Measurements from ENCODE around the gene SSH2. TPM values are rescaled to one million over a fixed set of nuclear protein-coding genes. Genes with fewer than 3 reads are reported as not detected.

SSH2 gene
- total RNA-seq, 2 experiments from 2014 or later: 39.4 to 73.9 TPM

DNA sequence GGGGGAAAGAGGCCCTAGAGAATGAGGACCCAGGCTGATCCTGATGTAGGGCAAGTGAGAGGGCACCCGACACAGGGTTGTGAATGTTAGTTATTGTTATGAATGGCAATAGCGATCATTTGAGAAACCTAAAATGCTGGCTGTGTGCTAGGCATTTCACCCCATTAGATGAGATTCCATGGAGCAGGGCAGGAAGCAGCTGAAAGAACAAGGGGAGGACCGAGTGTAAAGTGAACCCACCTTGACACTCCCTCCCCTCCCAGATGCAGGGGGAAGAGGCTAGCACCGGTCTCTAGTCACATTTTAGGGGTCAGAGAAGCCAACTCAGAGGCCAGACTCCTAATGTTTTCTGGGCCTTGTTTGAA, 306.8 kb downstream of the SSH2 start:
- peak overlapping the region; percentile 25 for H3K27ac ChIP-seq (ENCODE audit: low read depth, low read length, poor library complexity, severe bottlenecking)
- no peaks in the 10 kb centered on the region for H3K36me3 ChIP-seq (ENCODE audit: insufficient read depth, low read length)
- no peak for TF ChIP-seq EZH2phosphoT487 (IDR thresholded peaks at IDR 0.05; ENCODE audit: borderline replicate concordance, low read depth, low read length)
- TF ChIP-seq, protein P1, sequence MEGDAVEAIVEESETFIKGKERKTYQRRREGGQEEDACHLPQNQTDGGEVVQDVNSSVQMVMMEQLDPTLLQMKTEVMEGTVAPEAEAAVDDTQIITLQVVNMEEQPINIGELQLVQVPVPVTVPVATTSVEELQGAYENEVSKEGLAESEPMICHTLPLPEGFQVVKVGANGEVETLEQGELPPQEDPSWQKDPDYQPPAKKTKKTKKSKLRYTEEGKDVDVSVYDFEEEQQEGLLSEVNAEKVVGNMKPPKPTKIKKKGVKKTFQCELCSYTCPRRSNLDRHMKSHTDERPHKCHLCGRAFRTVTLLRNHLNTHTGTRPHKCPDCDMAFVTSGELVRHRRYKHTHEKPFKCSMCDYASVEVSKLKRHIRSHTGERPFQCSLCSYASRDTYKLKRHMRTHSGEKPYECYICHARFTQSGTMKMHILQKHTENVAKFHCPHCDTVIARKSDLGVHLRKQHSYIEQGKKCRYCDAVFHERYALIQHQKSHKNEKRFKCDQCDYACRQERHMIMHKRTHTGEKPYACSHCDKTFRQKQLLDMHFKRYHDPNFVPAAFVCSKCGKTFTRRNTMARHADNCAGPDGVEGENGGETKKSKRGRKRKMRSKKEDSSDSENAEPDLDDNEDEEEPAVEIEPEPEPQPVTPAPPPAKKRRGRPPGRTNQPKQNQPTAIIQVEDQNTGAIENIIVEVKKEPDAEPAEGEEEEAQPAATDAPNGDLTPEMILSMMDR (conservative IDR thresholded peaks at IDR 0.05; ENCODE audit: low read length): no peak
- peaks cover 9% of the 10 kb centered on the region for H3K4me1 ChIP-seq (ENCODE audit: insufficient read depth, low read length, poor library complexity, severe bottlenecking)
- peak overlapping the region; percentile 63 for H2AFZ ChIP-seq (ENCODE audit: low read length)
- BruUV-seq (replicated peaks): no TSS peak
- intact Hi-C loops (cut with micrococcal nuclease; ENCODE audit: unreplicated experiment): no loop called here
- H3K4me2 ChIP-seq (ENCODE audit: low read length): peak overlapping the region; percentile 83
- no peaks in the 10 kb centered on the region for H3K9me2 ChIP-seq (ENCODE audit: insufficient read depth, low read length)
- H3K79me2 ChIP-seq (ENCODE audit: insufficient read depth, low read depth, low read length): no peaks in the 10 kb centered on the region
- no peaks in the 10 kb centered on the region for H3K9me3 ChIP-seq (ENCODE audit: low read length)
- H3K4me3 ChIP-seq (ENCODE audit: low read depth, low read length, poor library complexity, severe bottlenecking): peak overlapping the region; percentile 68
- ChIA-PET POLR2A (no interaction called here), CTCF (ENCODE audit: unreplicated experiment) (no interaction called here)
- H4K20me1 ChIP-seq (ENCODE audit: insufficient read depth, low read length): no peaks in the 10 kb centered on the region
- no peak for DNase-seq (ENCODE audit: low spot score)

DNA sequence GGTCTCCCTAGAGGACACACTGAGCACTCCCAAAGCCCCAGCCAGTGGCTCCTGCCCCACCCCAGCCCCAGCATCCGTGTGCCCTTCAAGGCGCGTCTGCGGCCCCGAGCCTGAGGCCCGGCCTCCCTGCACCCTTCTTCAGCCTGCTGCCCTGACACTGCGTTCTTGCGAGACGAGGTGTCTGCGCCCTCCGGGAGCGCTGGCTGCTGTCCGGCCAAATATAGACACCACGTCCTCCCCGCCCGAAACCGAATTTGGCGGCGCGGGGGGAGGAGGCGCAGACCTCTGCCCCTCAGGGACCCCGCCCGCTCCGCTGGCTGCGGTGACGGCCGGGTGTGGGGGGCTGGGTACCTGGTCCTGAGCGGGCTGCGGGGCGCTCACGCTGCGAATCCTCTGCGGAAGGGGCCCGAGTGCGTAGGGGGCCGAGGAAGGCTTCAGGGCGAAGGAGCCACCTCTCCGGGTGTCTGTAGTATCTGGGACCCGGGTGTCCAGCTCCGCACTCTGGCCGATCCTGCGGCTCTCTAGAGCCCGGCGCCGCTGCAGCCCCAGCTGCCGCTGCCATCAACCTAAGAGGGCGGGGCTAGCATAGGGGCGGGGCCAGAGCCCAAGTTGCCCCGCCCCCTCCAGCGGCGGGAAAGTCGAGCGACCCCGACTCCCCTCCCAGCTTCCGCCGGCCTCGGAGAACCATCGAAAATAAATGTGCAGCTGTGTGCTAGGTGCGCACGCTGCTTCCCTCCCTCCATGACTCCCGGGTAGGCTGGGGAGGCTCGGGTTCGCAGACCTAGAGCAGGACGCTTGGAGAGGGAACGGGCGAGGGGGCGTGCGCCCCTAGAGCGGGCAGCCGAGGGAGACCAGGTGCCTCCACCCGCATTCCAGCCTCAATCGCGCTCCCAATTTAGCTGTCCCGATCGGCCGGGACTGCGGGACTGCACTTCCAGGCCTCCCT, 307.4 kb downstream of the SSH2 start, which contains the start of gene CORO6:
Gene CORO6, minus strand, starts transcription at position 576 of the 946 bp plus-strand sequence. CDS start 1,491 bp downstream, outside the sequence.
- ChIA-PET POLR2A (no interaction called here), CTCF (ENCODE audit: unreplicated experiment) (interaction anchor here (0.6 kb wide), 1 partner anchor 8 kb away, joined by 3 read pairs; no protein-coding TSS in a partner anchor)
- no peaks in the 10 kb centered on the region for H3K9me3 ChIP-seq (ENCODE audit: low read length)
- no peaks in the 10 kb centered on the region for H3K36me3 ChIP-seq (ENCODE audit: insufficient read depth, low read length)
- H3K4me1 ChIP-seq (ENCODE audit: insufficient read depth, low read length, poor library complexity, severe bottlenecking): peaks cover 16% of the 10 kb centered on the region
- H3K27ac ChIP-seq (ENCODE audit: low read depth, low read length, poor library complexity, severe bottlenecking): peak within 1 kb of the TSS; percentile 25
- peak within 1 kb of the TSS; percentile 83 for H3K4me2 ChIP-seq (ENCODE audit: low read length)
- H3K79me2 ChIP-seq (ENCODE audit: insufficient read depth, low read depth, low read length): no peaks in the 10 kb centered on the region
- DNase-seq (ENCODE audit: low spot score): peak; percentile 76
- H3K4me3 ChIP-seq (ENCODE audit: low read depth, low read length, poor library complexity, severe bottlenecking): peak within 1 kb of the TSS; percentile 68
- BruUV-seq (replicated peaks): no TSS peak
- TF ChIP-seq, protein P1 (conservative IDR thresholded peaks at IDR 0.05; ENCODE audit: low read length): no peak
- no peak for TF ChIP-seq EZH2phosphoT487 (IDR thresholded peaks at IDR 0.05; ENCODE audit: borderline replicate concordance, low read depth, low read length)
- intact Hi-C loops (cut with micrococcal nuclease; ENCODE audit: unreplicated experiment): no loop called here
- H4K20me1 ChIP-seq (ENCODE audit: insufficient read depth, low read length): no peaks in the 10 kb centered on the region
- no peaks in the 10 kb centered on the region for H3K9me2 ChIP-seq (ENCODE audit: insufficient read depth, low read length)
- peak within 1 kb of the TSS; percentile 63 for H2AFZ ChIP-seq (ENCODE audit: low read length)

DNA sequence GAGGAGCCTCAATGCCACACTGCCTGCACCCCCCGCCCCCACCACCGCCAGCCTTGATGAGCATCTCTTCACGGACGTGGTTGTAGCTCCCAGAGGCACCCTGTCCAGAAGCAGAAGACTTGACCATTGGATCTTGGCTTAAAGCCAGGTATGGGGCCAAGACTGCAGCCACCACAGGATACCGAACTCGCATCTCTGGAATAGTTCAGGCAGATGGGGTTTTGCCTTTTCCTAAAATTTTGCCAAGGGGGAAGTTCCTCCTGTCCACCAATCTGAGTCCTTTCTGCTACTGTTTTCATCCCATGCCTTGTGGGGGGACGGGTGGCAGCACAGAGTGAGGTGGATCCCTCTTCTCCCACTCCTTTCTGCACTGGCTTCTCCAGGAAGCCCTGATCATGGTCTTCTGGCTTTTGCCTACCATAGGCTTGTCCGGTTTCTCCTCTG, 308.3 kb downstream of the SSH2 start:
- no TSS peak for BruUV-seq (replicated peaks)
- CTCF ChIA-PET (ENCODE audit: unreplicated experiment): interaction anchor here (0.6 kb wide), 1 partner anchor 309 kb away, joined by 5 read pairs; no protein-coding TSS in a partner anchor
- H3K4me2 ChIP-seq (ENCODE audit: low read length): peak overlapping the region; percentile 83

More for the DNA sequence above, 308.3 kb downstream of the SSH2 start:
- Histone ChIP-seq H2AFZ (ENCODE audit: low read length) (no peak overlapping the region), H3K4me1 (ENCODE audit: insufficient read depth, low read length, poor library complexity, severe bottlenecking) (peaks cover 24% of the 10 kb centered on the region), H3K79me2 (ENCODE audit: insufficient read depth, low read depth, low read length) (no peaks in the 10 kb centered on the region), H4K20me1 (ENCODE audit: insufficient read depth, low read length) (no peaks in the 10 kb centered on the region), H3K27ac (ENCODE audit: low read depth, low read length, poor library complexity, severe bottlenecking) (no peak overlapping the region), H3K36me3 (ENCODE audit: insufficient read depth, low read length) (no peaks in the 10 kb centered on the region), H3K9me2 (ENCODE audit: insufficient read depth, low read length) (no peaks in the 10 kb centered on the region), H3K9me3 (ENCODE audit: low read length) (no peaks in the 10 kb centered on the region), H3K4me3 (ENCODE audit: low read depth, low read length, poor library complexity, severe bottlenecking) (peak overlapping the region; percentile 68)
- no peak for DNase-seq (ENCODE audit: low spot score)
- intact Hi-C loops (cut with micrococcal nuclease; ENCODE audit: unreplicated experiment): no loop called here
- POLR2A ChIA-PET: no interaction called here
- TF ChIP-seq EZH2phosphoT487 (IDR thresholded peaks at IDR 0.05; ENCODE audit: borderline replicate concordance, low read depth, low read length): no peak
- TF ChIP-seq, protein P1 (conservative IDR thresholded peaks at IDR 0.05; ENCODE audit: low read length): no peak

Data from OCI-LY7 (cell line).